ENCODE data around the gene UHMK1.

- TF ChIP-seq POLR2A (IDR thresholded peaks at IDR 0.05) (no peak), CTCF (IDR thresholded peaks at IDR 0.05) (no peak), POLR2AphosphoS5 (IDR thresholded peaks at IDR 0.05; ENCODE audit: insufficient read depth in 1 of 2, low read depth in 1 of 2) (no peak)
Observed at GRCh38 chr1:162458236-162458635, 39.4 kb upstream of the UHMK1 start.
